ENCODE results near the gene AAMDC.
"Not testable (repeated sequence)": the region's sequence is repeated elsewhere in the genome, so short reads cannot be mapped to it uniquely, and the experiment has no call there.

Gene AAMDC

GRCh38 chr11:77886401-77886800, 65.5 kb downstream of the AAMDC start:
- DNase-seq (ENCODE audit: low read depth): no peak

DNA sequence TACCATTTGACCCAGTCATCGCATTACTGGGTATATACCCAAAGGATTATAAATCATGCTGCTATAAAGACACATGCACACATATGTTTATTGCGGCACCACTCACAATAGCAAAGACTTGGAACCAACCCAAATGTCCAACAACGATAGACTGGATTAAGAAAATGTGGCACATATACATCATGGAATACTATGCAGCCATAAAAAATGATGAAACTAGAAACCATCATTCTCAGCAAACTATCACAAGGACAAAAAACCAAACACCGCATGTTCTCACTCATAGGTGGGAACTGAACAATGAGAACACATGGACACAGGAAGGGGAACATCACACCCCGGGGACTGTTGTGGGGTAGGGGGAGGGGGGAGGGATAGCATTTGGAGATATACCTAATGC, 68.1 kb downstream of the AAMDC start:
- DNase-seq (ENCODE audit: low read depth): not testable (repeated sequence)

DNA sequence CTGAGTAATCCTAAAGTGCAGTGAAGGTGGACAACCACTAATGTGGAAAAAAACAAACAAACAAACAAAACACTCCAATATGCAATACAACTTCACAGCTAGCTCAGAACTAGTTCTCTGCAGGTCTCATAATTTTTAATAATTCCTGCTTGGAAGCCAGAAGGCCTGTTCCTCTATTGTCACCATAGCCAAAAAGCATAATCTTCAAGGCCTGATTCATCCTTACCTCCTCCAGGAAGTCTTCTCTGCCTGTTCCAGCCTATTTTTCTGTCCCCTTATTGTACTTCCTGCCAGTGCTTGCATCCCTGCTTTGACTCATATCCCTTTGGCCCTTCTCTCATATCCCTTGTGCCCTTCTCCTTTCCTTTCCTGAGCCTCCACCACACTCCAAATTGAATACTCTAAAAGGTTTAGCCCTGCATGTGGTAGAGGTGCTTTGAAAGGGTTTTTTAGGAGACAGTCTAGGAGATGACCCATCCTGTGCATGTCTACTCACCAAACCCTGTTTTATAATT, 69.2 kb downstream of the AAMDC start:
- not testable (repeated sequence) for DNase-seq (ENCODE audit: low read depth)

- DNase-seq (ENCODE audit: low read depth): not testable (repeated sequence)
Measured at GRCh38 chr11:77890619-77891056, 69.7 kb downstream of the AAMDC start.

GRCh38 chr11:77891256-77891655, 70.3 kb downstream of the AAMDC start:
- DNase-seq (ENCODE audit: low read depth): not testable (repeated sequence)

DNA sequence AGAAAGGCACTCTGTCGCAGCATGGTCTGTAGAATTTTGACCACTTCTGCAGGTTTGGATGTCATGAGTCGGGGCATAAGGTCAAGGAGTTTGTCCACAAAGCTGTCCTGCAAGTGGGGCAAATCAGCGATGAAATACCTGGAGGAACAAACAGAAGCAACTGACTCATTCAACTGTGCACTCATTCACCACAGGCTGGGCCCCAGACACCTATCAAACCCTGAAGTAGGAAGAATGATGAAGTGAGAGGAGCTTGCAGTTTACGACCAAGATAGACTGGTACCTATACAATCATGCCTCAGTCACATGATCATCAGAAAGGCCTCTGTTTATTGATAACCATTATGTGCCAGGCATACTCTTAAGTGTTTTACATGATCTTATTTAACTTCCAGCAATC, 70.8 kb downstream of the AAMDC start:
- DNase-seq (ENCODE audit: low read depth): not testable (repeated sequence)

GRCh38 chr11:77894949-77895348, 74.0 kb downstream of the AAMDC start:
- DNase-seq (ENCODE audit: low read depth): not testable (repeated sequence)

- no peak for DNase-seq (ENCODE audit: low read depth)
Measured at GRCh38 chr11:77908835-77909234, 87.9 kb downstream of the AAMDC start.

DNA sequence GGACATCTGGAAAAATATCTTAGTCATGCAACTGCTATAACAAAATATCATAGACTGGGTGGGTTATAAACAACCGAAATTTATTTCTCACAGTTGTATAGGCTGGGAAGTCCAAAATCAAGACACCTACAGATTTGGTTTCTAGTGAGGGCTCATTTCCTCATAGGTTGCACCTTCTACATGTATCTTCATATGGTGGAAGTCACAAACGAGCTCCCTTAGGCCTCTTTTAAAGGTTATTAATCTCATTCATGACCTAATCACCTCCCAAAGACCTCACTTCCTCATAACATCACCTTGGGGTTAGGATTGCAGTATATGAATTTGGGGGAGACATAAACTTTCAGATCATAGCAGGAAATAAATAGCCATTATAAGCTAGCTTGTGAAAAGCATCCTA, 88.3 kb downstream of the AAMDC start:
- no peak for DNase-seq (ENCODE audit: low read depth)

GRCh38 chr11:77910828-77911227, 89.9 kb downstream of the AAMDC start:
- DNase-seq (ENCODE audit: low read depth): not testable (repeated sequence)

DNA sequence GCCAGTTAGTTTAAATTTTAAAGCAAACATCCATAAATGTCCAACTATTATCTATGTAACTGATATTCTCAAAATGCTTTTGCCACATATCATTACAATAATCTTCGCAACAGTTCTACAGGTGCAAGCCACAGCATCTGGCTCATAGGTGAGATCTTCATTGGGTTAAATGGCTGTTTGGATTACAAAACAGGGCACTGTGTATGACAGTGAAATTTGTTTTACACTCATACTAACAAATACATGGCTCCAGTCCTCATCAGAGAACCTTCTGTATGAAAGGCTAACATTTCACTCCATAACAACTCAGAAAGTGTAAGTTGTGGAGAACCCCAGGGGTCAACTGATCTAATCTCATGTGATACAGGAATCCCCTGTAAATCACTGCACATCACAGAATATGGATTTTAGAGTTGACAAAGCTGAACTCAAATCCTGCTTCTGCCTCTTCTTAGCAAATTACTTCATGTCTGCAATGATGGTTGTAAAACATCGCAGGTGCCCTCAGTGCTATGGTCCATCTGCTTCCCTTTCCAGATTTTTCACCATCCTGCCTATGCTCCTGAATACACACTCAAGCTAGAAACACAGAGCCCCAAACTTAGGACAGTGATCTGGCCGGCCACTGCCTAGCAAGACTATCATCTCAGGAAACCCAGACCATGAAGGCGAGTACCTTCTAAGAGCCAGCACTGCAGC, 92.8 kb downstream of the AAMDC start:
- DNase-seq (ENCODE audit: low read depth): not testable (repeated sequence)

DNA sequence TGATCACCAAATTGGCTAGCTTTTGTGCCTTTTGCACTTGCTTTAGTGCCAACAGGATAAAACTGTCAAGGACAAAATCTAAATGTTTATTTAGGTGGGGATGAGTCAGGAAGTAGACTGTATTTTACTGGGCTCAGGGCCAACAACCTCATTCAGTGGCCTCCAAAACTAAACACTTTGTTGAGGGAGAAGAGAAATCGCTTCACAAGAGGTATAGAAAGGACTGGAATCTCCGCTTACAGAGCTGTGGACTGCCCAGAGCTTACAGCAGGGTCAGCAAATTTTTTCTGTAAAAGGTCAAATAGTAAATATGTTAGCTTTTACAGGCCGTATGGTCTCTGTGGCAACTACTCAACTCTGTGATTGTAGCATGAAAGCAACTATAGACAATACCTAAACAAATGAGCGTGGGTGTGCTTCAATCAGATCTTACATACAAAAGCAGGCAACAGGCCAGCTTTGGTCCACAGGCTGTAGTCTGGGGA, 93.4 kb downstream of the AAMDC start:
- not testable (repeated sequence) for DNase-seq (ENCODE audit: low read depth)

DNA sequence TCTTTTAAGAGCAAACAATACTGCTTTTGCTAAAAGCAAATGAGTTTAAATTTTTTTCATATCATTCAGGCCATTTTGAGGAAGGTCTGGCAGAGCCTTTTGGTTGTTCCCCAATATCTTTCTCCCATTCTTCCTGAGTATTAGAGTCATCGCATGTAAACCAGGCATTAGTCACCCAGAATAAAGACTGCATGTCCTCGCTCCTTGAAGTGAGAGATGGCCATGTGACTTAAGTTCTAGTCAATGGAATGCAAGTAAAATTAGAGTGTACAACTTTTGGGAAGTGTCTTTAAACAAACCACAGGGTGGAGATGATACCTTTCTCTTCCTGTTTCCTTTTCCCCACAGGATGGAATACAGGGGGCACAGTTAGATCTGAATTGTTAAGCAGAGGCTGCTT, 96.8 kb downstream of the AAMDC start:
- DNase-seq (ENCODE audit: low read depth): not testable (repeated sequence)

Data from activated T-cell treated with anti-CD3 and anti-CD28 coated beads for 24 hours (primary cell).